Activated CD8-positive, alpha-beta memory T cell treated with anti-CD3 and anti-CD28 coated beads, Interleukin-2, amount 10 ng/mL, durations not matched to agents 7 days and 5 days (primary cell): ENCODE results near the gene SCUBE3. TPM values are rescaled to one million over a fixed set of nuclear protein-coding genes. Genes with fewer than 3 reads are reported as not detected.
A peak's percentile ranks its signal among the peaks of the same experiment; 100 is the strongest.

ENCODE experiments used
- ATAC-seq: fragments of 150-1000 bp; cut with Tn5 transposase; one replicate; pipeline ENCODE4 v1.10.0; 2021; ENCODE audit warnings: moderate library complexity
- CTCF ChIA-PET: fragments of 350-600 bp; sonication (Branson Sonifier 250); formaldehyde crosslinking; loops from one replicate; lab custom pipeline; 2021; ENCODE audit warnings: antibody characterized with exemption; lab: Charles Lee
- DNase-seq: peaks from one replicate; pipeline ENCODE4 v3.0.0-alpha.2; 2020
- H3K27ac Mint-ChIP-seq: one replicate; pipeline ENCODE4 v1.8.0; 2021; ENCODE audit warnings: mild to moderate bottlenecking, mixed read lengths
- H3K27me3 Mint-ChIP-seq: one replicate; pipeline ENCODE4 v1.8.0; 2021; ENCODE audit warnings: mixed read lengths
- H3K36me3 Mint-ChIP-seq: one replicate; pipeline ENCODE4 v1.8.0; 2021; ENCODE audit warnings: mild to moderate bottlenecking, mixed read lengths
- H3K4me1 Mint-ChIP-seq: one replicate; pipeline ENCODE4 v1.8.0; 2021; ENCODE audit warnings: mixed read lengths
- H3K4me3 Mint-ChIP-seq: one replicate; pipeline ENCODE4 v1.8.0; 2021; ENCODE audit warnings: mild to moderate bottlenecking, moderate library complexity, mixed read lengths
- H3K9me3 Mint-ChIP-seq: one replicate; pipeline ENCODE4 v1.8.0; 2022; ENCODE audit warnings: low read depth, mixed read lengths
- total RNA-seq, 2 experiments: library from RNA; stranded (reverse); gene quantifications; one replicate each; pipeline ENCODE4 v1.2.3, GENCODE V29; 2021

SCUBE3 gene
- total RNA-seq, 2 experiments from 2014 or later: 0.12 to 0.54 TPM

- no peak for ATAC-seq
Measured at GRCh38 chr6:35273822-35274559, 60.2 kb downstream of the SCUBE3 start.

GRCh38 chr6:35275744-35276260 is 62.0 kb downstream of the SCUBE3 start:
- Mint-ChIP-seq H3K27ac (no peak overlapping the region), H3K4me3 (no peak overlapping the region), H3K27me3 (no peaks in the 10 kb centered on the region), H3K9me3 (no peaks in the 10 kb centered on the region), H3K4me1 (peaks cover 14% of the 10 kb centered on the region), H3K36me3 (peaks cover 6% of the 10 kb centered on the region)
- ATAC-seq: no peak
- CTCF ChIA-PET: no interaction called here
- no peak for DNase-seq

More at GRCh38 chr6:35273822-35274559, 60.2 kb downstream of the SCUBE3 start:
- H3K27ac Mint-ChIP-seq: no peak overlapping the region
- peaks cover 9% of the 10 kb centered on the region for H3K4me1 Mint-ChIP-seq
- CTCF ChIA-PET: interaction anchor here (0.9 kb wide), 1 partner anchor 13 kb away, joined by 3 read pairs; no protein-coding TSS in a partner anchor
- peaks cover 8% of the 10 kb centered on the region for H3K36me3 Mint-ChIP-seq
- H3K4me3 Mint-ChIP-seq: no peak overlapping the region
- no peaks in the 10 kb centered on the region for H3K27me3 Mint-ChIP-seq
- H3K9me3 Mint-ChIP-seq: no peaks in the 10 kb centered on the region
- DNase-seq: no peak

- Mint-ChIP-seq H3K27me3 (no peaks in the 10 kb centered on the region), H3K4me1 (peaks cover 23% of the 10 kb centered on the region), H3K4me3 (no peak overlapping the region), H3K36me3 (peaks cover 15% of the 10 kb centered on the region), H3K9me3 (no peaks in the 10 kb centered on the region), H3K27ac (no peak overlapping the region)
- CTCF ChIA-PET: interaction anchor here (0.5 to 0.6 kb wide), 3 partner anchors 194 to 1318 kb away, joined by 3 to 4 read pairs (median 3); no protein-coding TSS in a partner anchor
- ATAC-seq: no peak
- DNase-seq: no peak
Measured at GRCh38 chr6:35278708-35279107, 65.0 kb downstream of the SCUBE3 start.

- CTCF ChIA-PET: interaction anchor here (0.6 to 1.1 kb wide), 2 partner anchors 168 to 293 kb away, joined by 3 read pairs; no protein-coding TSS in a partner anchor
- Mint-ChIP-seq H3K36me3 (peaks cover 22% of the 10 kb centered on the region), H3K4me1 (peaks cover 21% of the 10 kb centered on the region), H3K4me3 (no peak overlapping the region), H3K27me3 (no peaks in the 10 kb centered on the region), H3K27ac (no peak overlapping the region), H3K9me3 (no peaks in the 10 kb centered on the region)
- DNase-seq: no peak
- no peak for ATAC-seq
Measured at GRCh38 chr6:35280903-35281302, 67.1 kb downstream of the SCUBE3 start.

- Mint-ChIP-seq H3K27me3 (no peaks in the 10 kb centered on the region), H3K9me3 (no peaks in the 10 kb centered on the region), H3K4me1 (peaks cover 21% of the 10 kb centered on the region), H3K4me3 (no peak overlapping the region), H3K36me3 (peaks cover 25% of the 10 kb centered on the region), H3K27ac (no peak overlapping the region)
- ATAC-seq (no peak), DNase-seq (no peak)
- CTCF ChIA-PET: interaction anchor here (1.5 kb wide), 1 partner anchor 42 kb away, joined by 6 read pairs; no protein-coding TSS in a partner anchor
Measured at GRCh38 chr6:35282472-35282871, 68.7 kb downstream of the SCUBE3 start.

- ATAC-seq (no peak), DNase-seq (no peak)
- Mint-ChIP-seq H3K4me3 (no peak overlapping the region), H3K36me3 (peaks cover 25% of the 10 kb centered on the region), H3K4me1 (peaks cover 21% of the 10 kb centered on the region), H3K27ac (no peak overlapping the region), H3K27me3 (no peaks in the 10 kb centered on the region), H3K9me3 (no peaks in the 10 kb centered on the region)
- CTCF ChIA-PET: interaction anchor here (1.5 kb wide), 1 partner anchor 42 kb away, joined by 6 read pairs; no protein-coding TSS in a partner anchor
Measured at GRCh38 chr6:35283361-35283760, 69.6 kb downstream of the SCUBE3 start.

GRCh38 chr6:35287671-35288396 is 74.1 kb downstream of the SCUBE3 start:
- no peaks in the 10 kb centered on the region for H3K27me3 Mint-ChIP-seq
- H3K9me3 Mint-ChIP-seq: no peaks in the 10 kb centered on the region
- H3K27ac Mint-ChIP-seq: no peak overlapping the region
- H3K4me3 Mint-ChIP-seq: no peak overlapping the region
- H3K4me1 Mint-ChIP-seq: peaks cover 2% of the 10 kb centered on the region
- CTCF ChIA-PET: interaction anchor here (1.0 to 2.1 kb wide), 2 partner anchors 14 to 162 kb away, joined by 3 to 5 read pairs; no protein-coding TSS in a partner anchor
- H3K36me3 Mint-ChIP-seq: peaks cover 16% of the 10 kb centered on the region
- DNase-seq: no peak
- no peak for ATAC-seq

- H3K27ac Mint-ChIP-seq: no peak overlapping the region
- H3K36me3 Mint-ChIP-seq: peaks cover 11% of the 10 kb centered on the region
- H3K4me3 Mint-ChIP-seq: no peak overlapping the region
- no peaks in the 10 kb centered on the region for H3K27me3 Mint-ChIP-seq
- no peaks in the 10 kb centered on the region for H3K9me3 Mint-ChIP-seq
- no peak for ATAC-seq
- DNase-seq: no peak
- CTCF ChIA-PET: interaction anchor here (1.1 to 2.1 kb wide), 2 partner anchors 48 to 161 kb away, joined by 3 to 5 read pairs; no protein-coding TSS in a partner anchor
- H3K4me1 Mint-ChIP-seq: no peaks in the 10 kb centered on the region
Measured at GRCh38 chr6:35288834-35289233, 75.1 kb downstream of the SCUBE3 start.

- Mint-ChIP-seq H3K27me3 (no peaks in the 10 kb centered on the region), H3K4me1 (peaks cover 3% of the 10 kb centered on the region), H3K36me3 (peaks cover 7% of the 10 kb centered on the region), H3K4me3 (no peak overlapping the region), H3K9me3 (no peaks in the 10 kb centered on the region), H3K27ac (no peak overlapping the region)
- ATAC-seq: no peak
- CTCF ChIA-PET: interaction anchor here (2.0 to 10.4 kb wide), 2 partner anchors 37 to 201 kb away, joined by 4 to 249 read pairs; no protein-coding TSS in a partner anchor
- DNase-seq: no peak
Measured at GRCh38 chr6:35291491-35291890, 77.7 kb downstream of the SCUBE3 start.

GRCh38 chr6:35292494-35292893 is 78.7 kb downstream of the SCUBE3 start:
- Mint-ChIP-seq H3K27ac (no peak overlapping the region), H3K4me3 (no peak overlapping the region), H3K27me3 (no peaks in the 10 kb centered on the region), H3K9me3 (no peaks in the 10 kb centered on the region), H3K36me3 (peaks cover 7% of the 10 kb centered on the region), H3K4me1 (peaks cover 12% of the 10 kb centered on the region)
- no peak for DNase-seq
- ATAC-seq: no peak
- CTCF ChIA-PET: interaction anchor here (1.1 to 10.4 kb wide), 8 partner anchors 13 to 260 kb away, joined by 3 to 249 read pairs (median 4); no protein-coding TSS in a partner anchor

- ATAC-seq (no peak), DNase-seq (no peak)
- Mint-ChIP-seq H3K4me3 (no peak overlapping the region), H3K9me3 (no peaks in the 10 kb centered on the region), H3K36me3 (peaks cover 9% of the 10 kb centered on the region), H3K27me3 (no peaks in the 10 kb centered on the region), H3K27ac (no peak overlapping the region), H3K4me1 (peaks cover 13% of the 10 kb centered on the region)
- CTCF ChIA-PET: interaction anchor here (0.7 to 10.4 kb wide), 18 partner anchors 8 to 258 kb away, joined by 3 to 249 read pairs (median 4); partner anchors contain the start of gene PPARD
Measured at GRCh38 chr6:35293681-35294080, 79.9 kb downstream of the SCUBE3 start.

- H3K27ac Mint-ChIP-seq: no peak overlapping the region
- H3K9me3 Mint-ChIP-seq: no peaks in the 10 kb centered on the region
- DNase-seq (peak; percentile 62), ATAC-seq (peak; percentile 26)
- no peak overlapping the region for H3K4me3 Mint-ChIP-seq
- peaks cover 11% of the 10 kb centered on the region for H3K36me3 Mint-ChIP-seq
- CTCF ChIA-PET: interaction anchor here (0.7 to 10.4 kb wide), 16 partner anchors 9 to 258 kb away, joined by 3 to 249 read pairs (median 7); partner anchors contain the start of genes PPARD and RPL10A
- H3K4me1 Mint-ChIP-seq: peaks cover 21% of the 10 kb centered on the region
- H3K27me3 Mint-ChIP-seq: no peaks in the 10 kb centered on the region
Measured at GRCh38 chr6:35294308-35294945, 80.7 kb downstream of the SCUBE3 start.
